Esophagus squamous epithelium (tissue), 4 donors: ENCODE data around the gene ENOX1.

Experiments
- CTCF ChIP-seq, 6 experiments: fragments of 450-650 bp in 4 of 6; fragments of 200-600 bp in 2 of 6; sonication (generic) in 2 of 6; IDR thresholded peaks; one replicate each; pipeline ENCODE4 v1.5.1; 2016 to 2019; ENCODE audit warnings: antibody characterized with exemption in 6 of 6, mild to moderate bottlenecking in 4 of 6, moderate library complexity in 4 of 6
- POLR2A ChIP-seq, 4 donors: fragments of 450-650 bp; IDR thresholded peaks; one replicate each; pipeline ENCODE4 v1.6.1; 2017; ENCODE audit warnings: antibody characterized with exemption in 4 of 4, mild to moderate bottlenecking in 4 of 4, moderate library complexity in 3 of 4

DNA sequence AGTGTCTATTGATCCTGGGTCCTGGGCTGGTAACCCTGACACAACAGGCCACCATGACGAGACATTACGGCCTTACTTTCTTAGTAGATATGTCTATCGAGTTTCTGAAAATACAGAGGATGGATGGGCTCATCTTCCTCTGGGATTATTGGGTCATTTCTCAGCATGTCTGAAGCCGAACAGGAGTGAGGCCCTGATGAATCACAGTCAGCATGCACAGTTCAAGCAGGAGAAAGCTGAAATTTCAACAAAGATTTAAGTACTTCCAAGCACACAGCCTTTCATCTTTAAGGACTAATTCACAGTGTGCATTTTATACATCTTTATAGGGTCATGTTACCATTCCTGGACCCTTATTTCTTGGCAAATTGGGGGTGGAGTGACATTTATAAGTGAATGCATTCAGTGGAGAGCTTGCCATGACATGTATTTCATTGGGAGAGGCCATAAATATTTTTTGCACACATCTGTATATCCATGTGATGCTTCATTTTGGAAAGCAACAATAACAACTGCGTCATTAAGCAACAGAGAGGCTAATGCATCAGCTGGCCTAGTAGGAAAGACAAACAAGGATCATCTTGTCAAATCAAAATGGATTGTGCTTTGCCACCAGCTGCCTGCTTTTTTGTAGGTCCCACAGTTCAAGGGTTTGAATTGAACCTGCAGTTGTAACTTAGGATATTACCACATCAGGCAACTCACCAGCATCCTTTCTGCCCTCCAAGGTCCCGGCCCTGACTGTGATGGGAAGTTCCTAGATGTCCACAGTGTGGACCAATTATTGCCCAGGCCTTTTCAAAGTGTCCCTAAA is 619.9 kb downstream of the ENOX1 start:
- TF ChIP-seq CTCF (IDR thresholded peaks at IDR 0.05) (no peak), POLR2A (IDR thresholded peaks at IDR 0.05) (no peak)
